Measurements from ENCODE around the gene TDRD12.

The TDRD12 gene

GRCh38 chr19:32677657-32678056, 41.9 kb upstream of the TDRD12 start:
- TF ChIP-seq CTCF (IDR thresholded peaks at IDR 0.05; ENCODE audit: low read depth, low read length), result no peak
- H3K36me3 ChIP-seq, result no peaks in the 10 kb centered on the region
- H3K27ac ChIP-seq, result no peak overlapping the region; the same call in 1 of the 2 replicates
- peak; percentile 97 for DNase-seq
- no peak overlapping the region for H3K4me3 ChIP-seq (ENCODE audit: low read depth, low read length)
- peaks cover 16% of the 10 kb centered on the region for H3K27me3 ChIP-seq (ENCODE audit: insufficient read depth, low read depth, severe bottlenecking)
- no peaks in the 10 kb centered on the region for H3K9me3 ChIP-seq (ENCODE audit: severe bottlenecking)

DNA sequence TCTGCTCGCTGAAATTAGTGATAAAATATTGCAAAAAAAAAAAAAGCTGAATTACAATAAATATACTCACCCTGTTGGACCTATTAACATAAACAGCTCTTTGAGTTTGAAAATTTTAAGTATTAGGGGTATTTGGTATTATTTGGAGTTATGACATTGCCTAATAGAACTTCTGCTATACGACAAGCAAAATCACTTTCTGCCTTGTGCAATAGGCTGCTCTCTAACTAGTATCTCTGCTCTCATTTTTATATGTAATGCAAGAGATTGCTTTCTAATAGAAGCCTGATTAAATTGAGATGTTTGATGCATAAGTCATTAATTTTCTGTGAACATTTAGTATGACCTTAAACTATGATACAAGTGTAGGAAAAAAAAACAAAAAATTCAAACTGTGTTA, 38.6 kb upstream of the TDRD12 start:
- TF ChIP-seq CTCF (IDR thresholded peaks at IDR 0.05; ENCODE audit: low read depth, low read length), result no peak
- H3K9me3 ChIP-seq (ENCODE audit: severe bottlenecking), result no peaks in the 10 kb centered on the region
- no peak overlapping the region for H3K4me3 ChIP-seq (ENCODE audit: low read depth, low read length)
- no peaks in the 10 kb centered on the region for H3K36me3 ChIP-seq
- no peak for DNase-seq
- no peak overlapping the region for H3K27ac ChIP-seq
- peaks cover 11% of the 10 kb centered on the region for H3K27me3 ChIP-seq (ENCODE audit: insufficient read depth, low read depth, severe bottlenecking)

GRCh38 chr19:32682317-32682716, 37.2 kb upstream of the TDRD12 start:
- DNase-seq, result no peak
- no peak overlapping the region for H3K4me3 ChIP-seq (ENCODE audit: low read depth, low read length)
- H3K27ac ChIP-seq, result no peak overlapping the region
- H3K27me3 ChIP-seq (ENCODE audit: insufficient read depth, low read depth, severe bottlenecking), result no peaks in the 10 kb centered on the region
- no peaks in the 10 kb centered on the region for H3K36me3 ChIP-seq
- TF ChIP-seq CTCF (IDR thresholded peaks at IDR 0.05; ENCODE audit: low read depth, low read length), result no peak
- no peaks in the 10 kb centered on the region for H3K9me3 ChIP-seq (ENCODE audit: severe bottlenecking)

DNA sequence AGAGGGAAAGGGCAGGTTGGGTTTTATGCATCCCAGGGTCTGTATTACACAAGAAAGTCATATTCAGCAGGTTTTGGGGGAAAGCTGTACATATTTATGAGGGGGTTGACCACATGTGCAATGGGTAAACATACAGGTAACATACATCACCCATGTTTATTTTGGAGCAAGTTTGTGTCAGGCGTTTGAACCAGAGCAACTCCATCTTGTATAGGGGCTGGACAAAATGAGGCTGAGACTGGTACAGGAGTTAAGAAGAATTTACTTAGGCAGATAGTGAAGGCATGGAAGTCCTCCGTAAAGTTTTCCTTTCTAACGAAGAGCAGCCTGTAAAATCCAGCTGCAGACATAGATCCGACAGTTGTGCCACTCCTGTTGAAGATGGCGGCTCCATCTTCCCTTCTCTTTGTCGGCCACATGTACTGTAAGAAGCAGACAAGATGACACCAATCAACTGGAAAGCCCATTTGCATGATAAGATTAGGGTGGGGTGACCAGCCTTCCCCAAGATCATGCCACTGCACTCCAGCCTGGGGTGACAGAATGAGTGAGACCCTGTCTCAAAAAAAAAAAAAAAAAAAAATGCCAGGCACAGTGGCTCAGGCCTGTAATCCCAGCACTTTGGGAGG, 32.6 kb upstream of the TDRD12 start:
- Histone ChIP-seq H3K27me3 (ENCODE audit: insufficient read depth, low read depth, severe bottlenecking) (no peaks in the 10 kb centered on the region), H3K27ac (no peak overlapping the region)

DNA sequence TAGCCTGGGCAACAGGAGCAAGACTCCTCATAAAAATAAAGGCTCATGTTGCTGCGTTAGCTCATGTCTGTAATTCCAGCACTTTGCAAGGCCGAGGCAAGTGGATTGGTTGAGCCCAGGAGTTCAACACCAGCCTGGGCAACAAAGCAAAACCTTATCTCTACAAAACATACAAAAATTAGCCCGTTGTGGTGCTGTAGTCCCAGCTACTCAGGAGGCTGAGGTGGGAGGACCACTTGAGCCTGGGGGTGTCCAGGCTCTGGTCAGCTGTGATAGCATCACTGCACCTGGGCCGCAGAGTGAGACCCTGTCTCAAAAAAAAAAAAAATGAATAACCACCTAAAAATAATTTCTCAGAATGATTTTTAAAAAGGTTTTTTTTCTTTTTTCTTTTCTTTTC, 31.9 kb upstream of the TDRD12 start:
- no peak for DNase-seq
- no peak overlapping the region for H3K27ac ChIP-seq
- H3K4me3 ChIP-seq (ENCODE audit: low read depth, low read length), result no peak overlapping the region
- no peaks in the 10 kb centered on the region for H3K9me3 ChIP-seq (ENCODE audit: severe bottlenecking)
- TF ChIP-seq CTCF (IDR thresholded peaks at IDR 0.05; ENCODE audit: low read depth, low read length), result no peak
- H3K27me3 ChIP-seq (ENCODE audit: insufficient read depth, low read depth, severe bottlenecking), result no peaks in the 10 kb centered on the region
- H3K36me3 ChIP-seq, result no peaks in the 10 kb centered on the region; the same call in 1 of the 2 replicates

More for the DNA sequence above, 32.6 kb upstream of the TDRD12 start:
- Histone ChIP-seq H3K4me3 (ENCODE audit: low read depth, low read length) (no peak overlapping the region), H3K9me3 (ENCODE audit: severe bottlenecking) (no peaks in the 10 kb centered on the region), H3K36me3 (no peaks in the 10 kb centered on the region)
- DNase-seq, result no peak
- no peak for TF ChIP-seq CTCF (IDR thresholded peaks at IDR 0.05; ENCODE audit: low read depth, low read length)

DNA sequence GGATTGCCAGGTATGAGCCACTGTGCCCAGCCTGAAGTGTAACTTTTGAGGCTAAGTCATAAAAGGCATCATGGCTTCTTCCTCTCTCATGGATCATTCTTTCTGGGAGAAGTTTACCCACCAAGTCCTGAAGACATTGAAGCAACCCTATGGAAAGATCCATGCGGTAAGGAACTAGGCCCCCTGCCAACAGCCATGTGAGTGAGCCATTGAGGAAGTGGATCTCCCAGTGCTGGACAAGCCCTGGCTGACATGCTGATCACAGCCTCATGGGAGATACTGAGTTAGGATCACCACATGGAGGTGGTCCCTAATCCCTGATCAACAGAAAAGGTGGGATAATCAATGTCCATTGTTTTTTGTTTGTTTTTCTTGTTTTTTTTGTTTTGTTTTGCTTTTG, 31.3 kb upstream of the TDRD12 start:
- H3K27ac ChIP-seq, result no peak overlapping the region
- no peak overlapping the region for H3K4me3 ChIP-seq (ENCODE audit: low read depth, low read length)
- DNase-seq, result no peak
- no peaks in the 10 kb centered on the region for H3K9me3 ChIP-seq (ENCODE audit: severe bottlenecking)
- no peaks in the 10 kb centered on the region for H3K27me3 ChIP-seq (ENCODE audit: insufficient read depth, low read depth, severe bottlenecking)
- TF ChIP-seq CTCF (IDR thresholded peaks at IDR 0.05; ENCODE audit: low read depth, low read length), result no peak
- H3K36me3 ChIP-seq, result peaks cover 2% of the 10 kb centered on the region

Data from WERI-Rb-1 (cell line).